Endothelial cell (in vitro differentiated cells): ENCODE measurements around the gene SLC26A8. TPM values are rescaled to one million over a fixed set of nuclear protein-coding genes. Genes with fewer than 3 reads are reported as not detected.

Source experiments
- DNase-seq: peaks from one replicate; pipeline ENCODE4 v3.0.0; 2021; ENCODE audit warnings: low spot score
- H3K27ac Mint-ChIP-seq: one replicate; pipeline ENCODE4 v1.8.0; 2021; ENCODE audit warnings: mixed read lengths, inconsistent platforms; ENCODE audit not compliant: unreplicated experiment
- H3K27me3 Mint-ChIP-seq: one replicate; pipeline ENCODE4 v1.8.0; 2021; ENCODE audit warnings: mild to moderate bottlenecking, moderate library complexity, mixed read lengths, inconsistent platforms; ENCODE audit not compliant: unreplicated experiment
- H3K36me3 Mint-ChIP-seq: one replicate; pipeline ENCODE4 v1.8.0; 2021; ENCODE audit warnings: mild to moderate bottlenecking, low read depth, mixed read lengths, inconsistent platforms; ENCODE audit not compliant: unreplicated experiment
- H3K4me1 Mint-ChIP-seq: one replicate; pipeline ENCODE4 v1.8.0; 2021; ENCODE audit warnings: mild to moderate bottlenecking, mixed read lengths, inconsistent platforms; ENCODE audit not compliant: unreplicated experiment
- H3K4me3 Mint-ChIP-seq: one replicate; pipeline ENCODE4 v1.8.0; 2021; ENCODE audit warnings: mild to moderate bottlenecking, mixed read lengths, inconsistent platforms; ENCODE audit not compliant: unreplicated experiment
- H3K9me3 Mint-ChIP-seq: one replicate; pipeline ENCODE4 v1.8.0; 2021; ENCODE audit warnings: mixed read lengths, inconsistent platforms; ENCODE audit not compliant: unreplicated experiment
- CTCF ChIP-seq: fragments of 200-600 bp; sonication (generic); IDR thresholded peaks from one replicate; pipeline ENCODE4 v1.5.0; 2021; ENCODE audit warnings: antibody characterized with exemption; ENCODE audit not compliant: unreplicated experiment
- total RNA-seq: library from RNA; stranded (reverse); fragmentation: NEBNext Ultra II Directional; extraction: Animal tissue kit (Norgen Biotek cat#: 25700); gene quantifications from one replicate; pipeline ENCODE4 v1.2.1, GENCODE V29; 2021; ENCODE audit not compliant: unreplicated experiment

SLC26A8 gene
- total RNA-seq, 1 donor from 2014 or later, result 0.97 TPM

- no peaks in the 10 kb centered on the region for H3K9me3 Mint-ChIP-seq
- no peak for TF ChIP-seq CTCF
- no peaks in the 10 kb centered on the region for H3K4me1 Mint-ChIP-seq
- DNase-seq, result no peak
- H3K27me3 Mint-ChIP-seq, result no peaks in the 10 kb centered on the region
- no peak overlapping the region for H3K4me3 Mint-ChIP-seq
- no peak overlapping the region for H3K27ac Mint-ChIP-seq
- no peaks in the 10 kb centered on the region for H3K36me3 Mint-ChIP-seq
Measured at GRCh38 chr6:35955521-35955920, 68.9 kb downstream of the SLC26A8 start.

GRCh38 chr6:35955071-35955470 is 69.4 kb downstream of the SLC26A8 start:
- no peak for TF ChIP-seq CTCF
- H3K4me3 Mint-ChIP-seq, result no peak overlapping the region

GRCh38 chr6:35954333-35954732 is 70.1 kb downstream of the SLC26A8 start:
- no peak overlapping the region for H3K4me3 Mint-ChIP-seq
- H3K4me1 Mint-ChIP-seq, result no peaks in the 10 kb centered on the region
- no peaks in the 10 kb centered on the region for H3K27me3 Mint-ChIP-seq
- no peaks in the 10 kb centered on the region for H3K36me3 Mint-ChIP-seq
- TF ChIP-seq CTCF, result no peak
- H3K27ac Mint-ChIP-seq, result no peak overlapping the region
- H3K9me3 Mint-ChIP-seq, result no peaks in the 10 kb centered on the region
- DNase-seq, result no peak

More at GRCh38 chr6:35955071-35955470, 69.4 kb downstream of the SLC26A8 start:
- Mint-ChIP-seq H3K4me1 (no peaks in the 10 kb centered on the region), H3K27ac (no peak overlapping the region), H3K36me3 (no peaks in the 10 kb centered on the region), H3K9me3 (no peaks in the 10 kb centered on the region), H3K27me3 (no peaks in the 10 kb centered on the region)
- DNase-seq, result no peak

- no peaks in the 10 kb centered on the region for H3K4me1 Mint-ChIP-seq
- H3K4me3 Mint-ChIP-seq, result no peak overlapping the region
- DNase-seq, result peak; percentile 16
- TF ChIP-seq CTCF, result no peak
- no peaks in the 10 kb centered on the region for H3K36me3 Mint-ChIP-seq
- H3K9me3 Mint-ChIP-seq, result no peaks in the 10 kb centered on the region
- H3K27me3 Mint-ChIP-seq, result no peaks in the 10 kb centered on the region
- H3K27ac Mint-ChIP-seq, result no peak overlapping the region
Measured at GRCh38 chr6:35948725-35949124, 75.7 kb downstream of the SLC26A8 start.

- no peak for TF ChIP-seq CTCF
- no peaks in the 10 kb centered on the region for H3K27me3 Mint-ChIP-seq
- no peak for DNase-seq
- H3K36me3 Mint-ChIP-seq, result no peaks in the 10 kb centered on the region
- no peaks in the 10 kb centered on the region for H3K9me3 Mint-ChIP-seq
- H3K4me1 Mint-ChIP-seq, result no peaks in the 10 kb centered on the region
- no peak overlapping the region for H3K27ac Mint-ChIP-seq
- no peak overlapping the region for H3K4me3 Mint-ChIP-seq
Measured at GRCh38 chr6:35945650-35946025, 78.8 kb downstream of the SLC26A8 start.
